HG03571 (cell line): Measurements from ENCODE around the gene ADAMTSL1.

Source experiments
- ATAC-seq: cut with Tn5 transposase; IDR thresholded peaks from one replicate; pipeline ENCODE4 v1.9.1; 2021; ENCODE audit not compliant: unreplicated experiment

ADAMTSL1 gene

DNA sequence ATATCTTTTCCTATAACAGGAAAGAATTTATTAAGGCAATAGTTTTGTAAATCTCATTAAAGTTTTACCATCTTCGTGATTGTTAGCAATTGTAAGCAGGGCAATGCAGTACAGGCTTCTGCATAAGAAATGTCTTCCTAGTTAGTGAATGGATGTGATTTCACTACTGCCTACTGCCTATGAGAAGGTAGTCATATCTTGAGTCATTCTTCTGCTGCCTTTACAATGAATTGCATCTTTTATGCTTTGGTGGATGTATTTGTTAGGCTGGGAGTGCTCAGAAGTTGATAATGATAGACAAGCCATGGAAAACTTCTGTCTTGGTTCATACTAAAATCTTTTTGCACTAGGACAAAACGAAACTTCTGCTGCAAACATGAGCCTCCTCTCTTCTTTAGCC lies 128.0 kb downstream of the ADAMTSL1 start:
- no peak for ATAC-seq

DNA sequence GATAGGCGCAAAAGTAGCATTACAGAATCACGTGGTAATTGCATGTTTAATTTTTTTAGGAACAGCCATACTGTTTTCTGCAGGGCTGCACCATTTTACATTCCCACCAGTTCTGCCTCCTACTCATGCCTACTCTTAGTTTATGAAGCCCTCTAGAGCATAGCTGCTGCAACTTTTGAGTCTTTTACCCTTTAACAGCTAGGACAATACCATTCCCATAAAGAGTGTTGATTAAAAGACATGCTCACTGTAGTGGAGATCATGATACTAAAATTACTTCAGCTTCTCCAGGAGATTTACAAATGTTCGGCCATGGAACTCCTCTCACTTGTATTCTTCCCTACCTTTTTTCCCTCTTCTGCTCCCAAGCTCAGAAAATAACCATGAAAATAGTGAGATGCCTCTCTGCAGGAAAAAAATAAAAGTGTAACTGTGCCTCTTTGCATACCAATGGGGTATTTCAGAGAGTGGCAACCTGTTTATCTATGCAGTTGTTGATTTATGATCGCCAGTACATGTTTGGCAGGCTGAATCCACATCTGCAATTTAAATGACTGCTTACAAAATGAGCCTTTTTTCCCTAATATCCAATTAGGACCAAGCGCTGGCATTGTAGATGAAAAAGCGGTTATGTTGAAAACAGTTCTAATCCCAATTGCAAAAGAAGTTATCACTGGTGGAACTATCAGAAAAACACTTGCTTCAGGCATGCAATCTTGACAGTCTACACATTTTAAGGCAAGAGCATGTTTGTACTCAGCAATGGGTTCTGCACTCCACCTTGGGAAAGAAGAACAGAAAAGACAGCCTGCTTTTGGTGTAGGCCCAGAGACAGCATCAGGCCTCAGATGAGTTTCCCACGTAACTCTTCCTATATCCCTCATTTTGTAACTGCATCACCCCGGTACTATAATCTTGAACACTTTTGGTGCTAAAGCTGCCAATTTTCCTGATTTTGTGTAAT lies 131.1 kb downstream of the ADAMTSL1 start:
- no peak for ATAC-seq

DNA sequence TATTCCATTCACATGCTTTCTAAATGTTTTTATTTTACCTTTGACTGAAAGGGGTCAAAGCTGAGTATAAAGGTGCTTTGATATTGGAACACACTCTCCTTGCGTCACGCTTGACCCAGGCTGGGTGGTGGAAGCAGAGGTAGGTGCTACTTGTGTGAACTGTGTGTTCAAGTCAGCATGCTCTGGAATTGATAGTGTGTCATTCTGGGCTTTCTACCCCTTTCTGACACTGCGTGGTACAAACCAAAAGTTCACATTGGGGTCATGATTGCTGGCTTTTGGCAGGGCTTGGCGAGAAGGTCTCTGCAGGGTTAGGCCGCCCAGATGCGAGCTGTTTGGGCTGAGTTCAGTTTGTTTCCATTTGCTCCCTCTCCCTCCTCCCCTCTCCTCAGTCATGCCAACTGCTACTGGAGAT lies 131.8 kb downstream of the ADAMTSL1 start:
- no peak for ATAC-seq

DNA sequence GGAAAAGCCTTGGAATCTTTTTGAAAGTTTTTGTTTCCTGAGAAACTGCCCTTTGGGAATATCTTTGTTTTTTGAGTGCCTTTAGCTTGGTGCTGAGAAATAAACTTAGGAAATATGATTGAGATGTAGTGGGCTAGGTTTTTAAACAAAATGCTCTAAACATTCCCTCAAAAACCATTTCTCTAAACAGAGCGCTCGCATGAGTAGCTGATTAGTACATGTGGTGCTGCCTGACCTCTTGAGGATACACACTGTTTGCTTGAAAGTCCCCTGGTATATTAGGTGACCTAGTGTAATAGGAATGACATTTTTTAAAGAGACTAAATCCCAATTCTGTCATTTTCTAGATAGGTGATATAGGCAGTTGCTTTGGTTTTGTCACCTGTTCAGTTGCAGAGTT lies 132.3 kb downstream of the ADAMTSL1 start:
- no peak for ATAC-seq

DNA sequence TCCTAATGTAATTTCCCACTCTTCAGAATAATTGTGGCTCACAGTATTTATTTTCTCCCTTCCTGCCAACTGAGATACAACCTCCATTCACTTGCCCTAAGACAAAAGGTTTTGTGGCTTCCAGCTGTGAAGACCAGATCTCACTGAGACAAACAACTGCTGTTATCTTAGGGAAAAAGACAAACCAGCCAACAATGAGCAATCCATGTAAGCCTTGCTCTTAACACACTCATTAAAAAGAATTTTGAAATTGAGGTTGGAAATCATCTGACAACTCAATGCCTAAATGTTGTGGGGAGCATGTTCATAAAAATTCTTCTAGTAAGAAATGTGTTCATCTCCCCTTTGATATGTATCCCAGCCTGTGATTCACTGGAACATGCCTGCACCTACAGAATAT lies 132.9 kb downstream of the ADAMTSL1 start:
- ATAC-seq = no peak

DNA sequence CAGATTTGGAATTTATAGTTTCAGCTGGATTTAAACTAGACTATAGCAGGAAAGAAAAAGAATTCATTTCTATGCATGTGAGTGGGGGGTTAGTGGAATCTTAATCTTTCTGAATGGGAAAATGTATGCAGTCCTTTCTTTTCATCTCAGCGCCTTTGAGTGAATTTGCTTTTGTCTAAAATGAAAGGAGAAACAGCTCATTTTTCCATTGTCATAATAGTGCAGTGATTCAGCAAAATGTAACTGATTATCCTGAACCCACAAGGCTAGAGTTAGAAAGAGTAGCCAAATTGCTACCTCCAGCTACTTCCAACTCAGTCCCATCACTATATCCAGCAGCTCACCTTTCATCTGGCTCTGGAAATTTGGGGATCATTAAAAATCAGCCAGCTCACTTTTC lies 134.4 kb downstream of the ADAMTSL1 start:
- no peak for ATAC-seq

DNA sequence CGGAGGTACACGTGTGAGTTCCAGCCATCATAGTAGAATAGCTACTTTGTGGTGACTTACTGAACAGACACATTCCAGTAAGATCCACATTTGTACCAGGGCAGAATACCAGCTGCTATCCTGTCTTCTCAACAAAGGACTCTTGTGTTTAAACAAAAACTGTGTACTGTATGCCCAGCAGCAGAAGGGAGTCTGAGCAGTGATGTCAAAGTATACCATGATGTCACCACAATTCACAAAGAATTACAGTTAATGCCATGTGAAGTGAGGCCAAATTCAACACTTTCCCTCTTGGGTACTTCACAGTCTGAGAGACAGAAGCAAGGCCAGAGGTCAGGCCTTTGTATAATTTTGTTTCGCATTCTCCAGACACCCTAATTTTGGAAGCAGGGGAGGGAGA lies 137.0 kb downstream of the ADAMTSL1 start:
- no peak for ATAC-seq

DNA sequence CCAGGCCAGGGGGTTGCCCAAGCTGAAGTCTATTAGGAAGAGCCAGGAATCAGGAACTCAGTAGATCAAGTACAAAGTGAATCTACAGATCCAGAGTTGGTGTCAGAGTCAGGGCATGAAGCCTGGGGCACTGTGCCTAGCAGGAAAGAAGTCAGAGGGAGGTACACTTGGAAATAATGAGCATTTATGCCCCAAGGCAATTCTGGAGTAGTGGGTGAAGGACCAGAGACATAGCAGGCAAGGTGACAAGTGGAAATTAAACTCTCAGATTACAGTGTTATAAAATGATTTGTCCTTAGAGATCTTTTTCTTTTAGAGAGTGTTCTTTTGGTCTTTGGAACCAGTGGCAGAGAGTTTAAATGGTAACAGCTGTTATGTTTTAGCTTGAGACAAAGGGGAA lies 138.0 kb downstream of the ADAMTSL1 start:
- no peak for ATAC-seq

DNA sequence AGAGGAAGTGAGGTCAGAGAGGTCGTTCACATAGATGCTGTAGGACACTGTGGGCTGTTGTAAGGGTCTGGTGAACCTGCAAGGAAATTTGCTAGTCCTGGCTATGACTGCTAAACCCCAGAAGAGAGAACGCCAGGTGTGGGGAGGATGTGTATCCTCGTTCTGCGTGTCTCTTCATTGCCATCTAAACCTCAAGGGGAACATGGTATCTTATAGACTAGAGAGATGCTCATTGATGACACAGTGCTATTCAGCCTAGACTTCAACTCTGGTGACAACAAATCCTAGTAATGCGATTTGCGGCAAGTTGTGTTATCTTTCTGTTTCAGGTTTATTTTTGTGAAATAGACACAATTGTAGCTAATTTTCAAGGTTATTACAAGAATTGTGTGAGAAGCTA lies 140.2 kb downstream of the ADAMTSL1 start:
- no peak for ATAC-seq

DNA sequence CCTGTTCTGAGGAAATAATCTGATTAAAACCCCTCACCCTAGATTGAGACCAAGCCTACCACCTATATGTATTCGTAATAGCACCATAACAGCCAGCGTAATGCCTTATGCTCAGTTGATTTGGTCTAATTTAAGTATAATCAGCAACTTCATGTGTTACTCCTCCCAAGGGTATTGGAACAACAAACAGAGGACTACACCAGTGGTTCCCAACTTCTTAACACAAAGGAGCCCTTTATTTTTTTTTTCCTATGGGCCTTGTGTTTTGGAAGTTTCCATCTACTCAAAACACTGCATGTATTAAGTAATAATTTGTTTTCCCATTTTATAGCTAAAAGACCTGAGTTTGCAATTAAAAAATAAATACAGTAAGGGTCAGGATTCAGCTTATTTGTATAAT lies 140.7 kb downstream of the ADAMTSL1 start:
- ATAC-seq = no peak

DNA sequence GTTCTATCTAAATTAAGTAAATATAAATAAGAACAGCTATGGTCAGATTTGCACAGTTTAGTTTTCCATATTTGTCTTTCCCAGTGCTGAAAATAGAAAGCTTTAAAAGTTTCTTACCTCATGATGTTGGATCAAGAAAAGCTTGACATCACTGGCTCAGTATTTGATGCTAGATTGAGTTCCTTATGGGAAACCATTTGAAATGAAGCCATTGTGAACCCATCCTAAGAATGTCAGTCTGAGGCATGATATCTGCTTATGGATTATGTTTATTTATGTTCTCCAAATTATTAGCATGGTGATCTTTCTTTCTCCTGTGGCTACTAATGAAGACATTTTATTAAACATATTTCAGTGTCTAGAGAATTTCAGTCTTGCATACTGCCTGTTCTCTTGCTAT lies 143.0 kb downstream of the ADAMTSL1 start:
- no peak for ATAC-seq

DNA sequence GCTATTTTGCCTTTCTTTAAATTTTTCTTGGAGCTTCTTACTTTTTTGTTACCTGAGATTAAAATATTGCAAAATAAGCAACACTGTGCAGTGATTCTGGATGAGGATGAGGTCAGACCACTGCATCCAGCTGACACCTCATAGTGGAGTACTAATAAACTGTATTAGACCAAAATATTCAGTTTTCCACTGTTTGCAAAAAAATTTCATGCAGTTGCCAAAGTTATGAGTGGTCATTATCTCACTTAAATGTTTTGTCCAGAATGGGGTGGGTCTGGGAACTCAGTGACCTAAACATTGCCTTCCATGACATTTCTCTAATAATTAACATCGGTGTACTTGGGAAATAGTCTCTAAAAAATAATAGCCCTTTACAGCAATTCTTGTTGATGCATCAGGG lies 143.8 kb downstream of the ADAMTSL1 start:
- no peak for ATAC-seq

DNA sequence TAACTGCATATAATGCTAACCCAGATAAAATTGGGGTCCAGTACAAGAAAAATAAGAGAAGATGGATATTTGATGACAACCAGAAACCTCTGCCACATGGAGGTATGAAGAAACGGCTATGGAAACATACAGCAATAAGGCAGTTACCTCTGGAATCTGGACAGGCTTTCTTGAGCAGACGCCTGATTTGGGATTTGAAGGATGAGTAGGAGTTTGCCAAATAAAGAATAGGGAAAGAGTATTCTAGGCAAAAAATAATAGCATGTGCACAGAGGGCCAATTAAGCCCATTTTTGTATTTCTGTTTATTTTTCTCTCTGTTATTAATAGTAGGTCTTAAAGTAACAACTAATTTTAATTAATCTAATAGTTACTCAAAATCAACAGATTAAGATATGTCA lies 144.9 kb downstream of the ADAMTSL1 start:
- no peak for ATAC-seq

DNA sequence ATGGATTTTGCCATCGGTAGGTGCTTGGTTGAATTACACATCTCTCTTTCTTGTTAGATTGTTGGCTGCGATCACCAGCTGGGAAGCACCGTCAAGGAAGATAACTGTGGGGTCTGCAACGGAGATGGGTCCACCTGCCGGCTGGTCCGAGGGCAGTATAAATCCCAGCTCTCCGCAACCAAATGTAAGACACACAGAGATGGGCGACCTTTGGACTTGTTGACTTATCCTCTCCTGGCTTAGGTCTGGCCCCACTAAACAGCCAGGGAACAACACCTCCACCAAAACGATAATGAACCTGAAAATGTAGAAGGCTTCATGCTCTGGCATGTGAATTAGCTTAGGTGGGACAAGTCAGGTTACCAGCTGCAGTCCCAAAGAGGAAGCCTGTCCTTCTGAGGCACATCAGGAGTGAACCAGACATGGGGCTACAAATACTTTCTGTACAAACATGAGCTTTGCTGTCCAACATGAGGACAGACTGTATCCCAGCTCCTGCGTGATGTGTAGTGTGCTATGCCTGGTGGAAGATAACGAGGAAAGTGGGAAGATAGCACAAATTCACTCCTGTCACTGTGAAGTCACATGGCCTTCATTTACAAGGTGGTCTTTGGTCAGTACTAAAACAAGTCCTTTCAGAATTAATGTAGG lies 148.4 kb downstream of the ADAMTSL1 start:
- ATAC-seq = no peak

DNA sequence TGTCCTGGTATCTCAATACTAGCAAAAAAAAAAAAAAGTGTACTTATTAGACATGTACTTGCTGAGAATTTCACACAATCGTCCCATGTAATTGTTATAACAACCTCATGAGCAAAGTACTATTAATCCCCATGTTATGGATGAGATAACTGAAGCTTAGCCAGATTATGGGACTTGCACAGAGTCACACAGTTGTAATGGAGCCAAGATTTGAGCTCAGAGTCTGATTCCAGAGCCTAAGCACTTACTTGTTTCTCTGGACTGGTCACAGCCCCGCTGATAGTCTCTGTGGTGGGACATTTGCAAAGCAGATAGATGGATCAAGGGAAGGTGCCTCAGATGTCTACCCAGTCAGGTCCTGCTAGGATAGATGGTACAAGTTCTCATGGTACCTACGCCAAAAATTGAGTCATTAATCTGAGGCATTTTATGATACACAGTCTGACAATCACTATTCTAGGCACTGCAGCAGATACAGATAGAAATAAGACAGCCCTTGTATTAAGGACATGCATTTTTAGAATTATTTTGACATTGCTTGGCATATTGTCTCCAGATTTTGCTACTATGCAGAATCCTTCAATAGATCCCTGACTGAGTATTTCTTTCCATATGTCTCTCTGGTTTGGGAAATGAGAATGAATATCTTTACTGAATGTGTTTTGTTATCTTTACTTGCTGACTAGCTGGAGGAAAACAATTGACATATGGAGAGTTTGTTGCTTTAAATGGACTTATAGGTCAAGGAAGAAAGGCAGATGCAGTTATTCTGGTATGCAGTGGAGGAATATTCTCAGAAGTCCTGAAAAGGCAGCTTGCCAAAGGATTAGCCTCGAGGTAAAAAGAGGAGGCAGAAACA lies 149.5 kb downstream of the ADAMTSL1 start:
- no peak for ATAC-seq

DNA sequence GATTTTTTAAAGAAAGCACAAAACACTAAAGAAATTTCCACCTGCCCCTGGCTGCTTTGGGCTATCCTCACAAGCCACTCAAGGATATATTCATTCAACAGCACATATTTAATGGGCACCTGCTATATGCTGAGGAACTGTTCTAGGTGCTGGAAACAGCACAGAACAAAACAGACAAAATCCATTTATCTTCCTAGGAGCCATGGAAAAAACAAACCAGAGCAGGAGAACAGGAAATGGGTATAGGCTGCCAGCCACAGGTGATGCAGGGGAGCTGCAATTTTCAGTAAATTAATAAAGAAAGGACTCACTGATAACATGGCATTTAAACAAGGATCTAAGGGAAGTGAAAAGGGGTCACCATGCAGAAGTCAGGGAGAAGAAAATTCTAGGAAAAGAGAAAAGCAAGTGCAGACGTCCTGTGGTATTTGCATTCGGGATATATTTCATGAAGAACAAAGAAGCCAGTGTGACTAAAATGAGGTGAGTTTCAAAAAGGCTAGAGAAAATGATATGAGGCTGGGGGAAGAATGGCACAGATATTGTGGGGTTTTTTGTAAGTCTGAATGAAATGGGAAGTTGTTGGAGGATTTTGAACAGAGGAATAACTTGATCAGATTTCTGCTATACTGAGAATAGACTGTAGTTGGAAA lies 152.2 kb downstream of the ADAMTSL1 start:
- ATAC-seq = no peak

DNA sequence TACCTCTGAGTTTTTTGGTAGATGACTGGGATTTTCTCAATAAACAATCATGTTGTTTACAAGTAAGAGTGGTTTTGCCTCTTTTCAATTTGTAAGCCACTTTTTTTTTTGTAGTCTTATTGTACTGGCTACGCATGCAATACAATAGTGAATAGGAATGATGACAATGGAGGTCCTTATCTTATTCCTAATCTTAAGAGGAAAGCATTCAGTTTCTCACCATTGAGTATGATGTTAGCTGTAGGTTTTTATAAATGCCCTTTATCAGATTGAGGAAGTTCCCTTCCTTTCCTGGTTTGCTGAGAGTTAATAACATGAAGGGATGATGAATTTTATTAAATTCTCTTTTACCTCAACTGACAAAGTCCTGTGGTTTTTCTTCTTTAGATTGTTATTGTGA lies 155.2 kb downstream of the ADAMTSL1 start:
- no peak for ATAC-seq

DNA sequence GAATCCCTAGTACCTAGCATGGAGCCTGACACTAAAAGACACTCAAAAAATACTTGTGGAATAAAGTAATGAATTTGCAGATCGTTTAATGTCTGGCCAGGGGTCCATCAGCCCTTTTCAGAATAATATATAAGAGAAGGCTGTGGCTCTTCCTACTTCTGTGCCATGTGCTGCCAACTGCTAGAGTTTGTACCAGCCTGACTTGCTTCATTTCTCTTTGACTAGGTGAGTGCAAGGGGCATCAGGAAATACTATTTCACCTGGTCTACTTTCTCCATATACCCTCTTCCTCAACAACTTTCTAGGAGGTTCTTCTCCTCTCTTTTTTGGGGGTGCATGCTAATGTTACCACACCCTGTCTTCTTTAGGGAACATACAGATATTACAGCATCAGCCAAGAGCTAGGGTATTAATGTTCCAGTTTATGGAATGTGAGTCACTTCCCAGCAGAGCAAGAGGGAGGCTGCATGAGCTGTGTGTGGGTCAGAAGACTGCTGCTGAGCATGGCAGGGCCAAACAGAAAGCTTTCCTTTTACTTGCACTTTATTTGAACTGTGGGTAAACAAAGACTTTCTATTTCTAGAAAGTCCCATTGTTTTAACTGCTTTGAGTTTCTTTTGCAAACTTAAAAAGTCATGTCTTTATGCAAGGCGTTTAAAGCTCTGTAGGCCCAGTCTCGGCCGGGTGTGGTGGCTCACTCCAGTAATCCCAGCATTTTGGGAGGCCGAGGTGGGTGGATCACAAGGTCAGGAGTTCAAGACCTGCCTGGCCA lies 158.9 kb downstream of the ADAMTSL1 start:
- ATAC-seq = no peak

DNA sequence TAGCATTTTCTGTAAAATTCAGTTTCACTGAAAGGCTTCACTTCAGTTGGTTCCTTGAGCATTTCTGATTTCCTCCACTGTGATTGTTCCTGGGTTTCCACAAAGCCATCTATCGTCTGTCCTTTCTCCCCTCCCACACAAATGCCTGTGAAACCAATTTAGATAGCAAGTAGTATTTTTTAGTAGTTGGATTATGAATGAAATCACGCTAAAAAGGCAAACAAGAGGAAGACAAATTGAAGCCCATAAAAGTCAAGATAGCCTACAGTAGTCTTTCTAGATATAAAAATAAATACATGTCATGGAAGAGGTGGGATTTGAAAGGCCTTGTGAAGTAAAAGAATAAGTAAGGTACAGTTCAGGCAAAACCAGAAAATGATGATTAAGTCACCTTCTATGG lies 162.8 kb downstream of the ADAMTSL1 start:
- ATAC-seq = no peak
